Epidermal melanocyte (primary cell): Measurements from ENCODE around the gene INO80C.
"Not testable (repeated sequence)": the region's sequence is repeated elsewhere in the genome, so short reads cannot be mapped to it uniquely, and the experiment has no call there.

Experiments used
- DNase-seq: peaks from one replicate; pipeline ENCODE4 v3.0.0; 2011; ENCODE audit warnings: low spot score; ENCODE audit not compliant: insufficient read length

Gene INO80C

DNA sequence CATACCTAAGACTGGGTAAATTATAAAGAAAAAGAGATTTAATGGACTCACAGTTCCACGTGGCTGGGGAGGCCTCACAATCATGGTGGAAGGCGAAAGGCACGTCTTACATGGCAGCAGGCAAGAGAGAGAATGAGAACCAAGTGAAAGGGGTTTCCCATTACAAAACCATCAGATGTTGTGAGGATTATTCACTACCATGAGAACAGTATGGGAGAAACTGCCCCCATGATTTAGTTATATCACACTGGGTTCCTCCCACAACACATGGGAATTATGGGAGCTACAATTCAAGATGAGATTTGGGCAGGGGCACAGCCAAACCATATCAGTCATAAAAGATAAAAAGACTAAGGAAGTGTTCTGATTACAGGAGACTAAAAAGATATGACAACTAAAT is 8.5 kb downstream of the INO80C start:
- DNase-seq: not testable (repeated sequence)

DNA sequence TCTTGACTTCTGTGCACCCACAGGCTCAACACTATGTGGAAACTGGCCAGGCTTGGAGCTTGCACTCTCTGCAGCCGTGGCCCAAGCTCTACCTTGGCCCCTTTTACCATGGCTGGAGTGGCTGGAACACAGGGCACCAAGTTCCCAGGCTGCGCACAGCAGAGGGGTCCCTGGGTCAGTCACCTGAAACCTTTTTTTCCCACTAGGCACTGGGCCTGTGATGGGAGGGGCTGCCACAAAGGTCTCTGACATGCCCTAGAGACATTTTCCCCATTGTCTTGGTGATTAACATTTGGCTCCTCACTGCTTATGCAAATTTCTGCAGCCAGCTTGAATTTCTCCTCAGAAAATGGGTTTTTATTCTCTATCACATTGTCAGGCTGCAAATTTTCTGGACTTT is 9.4 kb downstream of the INO80C start:
- DNase-seq: not testable (repeated sequence)

DNA sequence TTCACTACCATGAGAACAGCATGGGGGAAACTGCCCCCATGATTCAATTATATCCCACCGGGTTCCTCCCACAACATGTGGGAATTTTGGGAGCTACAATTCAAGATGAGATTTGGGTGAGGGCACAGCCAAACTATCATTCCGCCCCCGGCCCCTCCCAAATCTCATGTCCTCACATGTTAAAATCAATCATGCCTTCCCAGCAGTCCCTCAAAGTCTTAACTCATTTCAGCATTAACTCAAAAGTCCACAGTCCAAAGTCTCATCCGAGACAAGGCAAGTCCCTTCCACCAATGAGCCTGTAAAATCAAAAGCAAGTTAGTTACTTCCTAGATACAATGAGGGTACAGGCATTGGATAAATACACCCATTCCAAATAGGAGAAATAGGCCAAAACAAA is 10.2 kb downstream of the INO80C start:
- not testable (repeated sequence) for DNase-seq

DNA sequence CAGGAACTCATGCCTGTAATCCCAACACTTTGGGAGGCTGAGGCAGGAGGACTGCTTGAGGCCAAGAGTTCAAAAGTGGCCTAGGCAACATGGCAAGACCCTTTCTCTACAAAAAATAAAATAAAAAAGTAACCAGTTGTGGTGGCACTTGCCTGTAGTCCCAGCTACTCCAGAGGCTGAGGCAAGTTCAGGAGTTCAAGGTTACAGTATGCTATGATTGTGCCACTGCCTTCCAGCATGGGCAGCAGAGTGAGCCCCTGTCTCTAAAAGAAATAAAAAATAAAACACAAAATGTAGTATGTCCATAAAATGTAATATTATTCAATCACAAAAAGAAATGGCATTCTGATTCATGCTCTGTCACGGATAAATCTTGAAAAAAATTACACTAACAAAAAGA is 11.9 kb downstream of the INO80C start:
- no peak for DNase-seq

DNA sequence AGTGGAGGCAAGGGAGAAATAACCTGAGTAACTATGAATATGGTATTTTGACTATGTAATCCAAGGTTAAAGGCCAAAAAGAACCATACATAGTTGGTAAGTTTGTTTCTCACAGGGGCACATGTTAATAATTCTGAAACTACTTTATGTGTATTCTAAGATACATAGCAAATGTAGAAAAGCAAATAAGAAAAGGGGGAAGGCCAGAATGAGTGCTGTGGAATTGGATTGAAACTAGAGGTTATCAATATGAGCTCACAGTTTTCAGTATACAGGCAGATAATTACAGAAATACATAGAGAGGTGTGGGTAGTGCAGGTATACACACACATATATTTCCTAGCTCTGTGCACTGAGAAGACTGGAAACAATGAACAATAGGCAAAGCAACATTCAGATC is 13.7 kb downstream of the INO80C start:
- DNase-seq: no peak

DNA sequence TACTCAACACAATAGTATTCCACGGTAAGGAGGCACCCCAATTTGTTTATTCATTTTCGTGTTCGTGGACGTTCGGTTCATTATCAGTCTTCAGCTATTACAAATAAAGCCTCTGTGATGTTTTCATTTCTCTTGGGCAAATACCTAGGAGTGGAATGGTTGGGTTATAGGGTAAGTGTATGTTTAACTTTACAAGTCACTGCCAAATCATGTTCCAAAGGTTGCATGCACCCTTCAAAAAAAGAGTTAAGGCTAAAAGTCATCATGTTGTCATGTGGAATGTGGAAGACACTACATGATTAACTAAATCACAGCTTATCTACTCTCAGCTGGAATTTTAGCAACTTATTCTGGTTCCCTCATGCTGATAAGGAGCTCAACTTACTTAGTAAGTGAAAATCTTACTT is 15.8 kb downstream of the INO80C start:
- DNase-seq: no peak

DNA sequence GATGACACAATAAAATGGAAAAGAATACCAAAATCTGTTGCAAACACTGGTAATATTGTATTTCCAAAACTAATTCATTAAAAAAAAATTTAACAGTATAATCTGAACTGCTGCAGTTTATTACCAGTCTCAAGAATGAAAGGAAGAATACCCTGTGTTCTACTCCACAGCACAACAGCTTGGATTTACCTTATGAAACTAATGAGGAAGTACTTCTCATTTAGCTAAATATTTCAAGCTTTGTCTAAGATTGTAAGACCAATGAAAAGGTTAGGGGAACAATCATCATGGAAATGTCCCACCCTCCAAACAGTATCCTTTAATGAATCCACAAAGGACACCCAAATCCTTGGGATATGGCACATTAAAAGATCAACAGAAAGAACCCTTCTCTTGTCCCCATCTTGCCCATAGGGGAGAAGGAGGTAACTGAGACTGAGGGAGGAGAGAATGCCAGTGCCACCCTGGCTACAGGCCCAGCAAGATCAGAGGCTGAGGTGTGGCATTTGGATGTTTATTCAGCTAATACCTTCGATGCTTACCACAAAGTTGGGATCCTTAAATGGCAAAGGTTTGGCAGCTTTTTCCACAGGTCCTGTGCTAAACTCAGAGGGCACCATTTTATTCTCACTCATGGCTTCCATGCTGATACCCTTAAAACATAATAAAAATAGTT is 17.7 kb downstream of the INO80C start:
- no peak for DNase-seq

DNA sequence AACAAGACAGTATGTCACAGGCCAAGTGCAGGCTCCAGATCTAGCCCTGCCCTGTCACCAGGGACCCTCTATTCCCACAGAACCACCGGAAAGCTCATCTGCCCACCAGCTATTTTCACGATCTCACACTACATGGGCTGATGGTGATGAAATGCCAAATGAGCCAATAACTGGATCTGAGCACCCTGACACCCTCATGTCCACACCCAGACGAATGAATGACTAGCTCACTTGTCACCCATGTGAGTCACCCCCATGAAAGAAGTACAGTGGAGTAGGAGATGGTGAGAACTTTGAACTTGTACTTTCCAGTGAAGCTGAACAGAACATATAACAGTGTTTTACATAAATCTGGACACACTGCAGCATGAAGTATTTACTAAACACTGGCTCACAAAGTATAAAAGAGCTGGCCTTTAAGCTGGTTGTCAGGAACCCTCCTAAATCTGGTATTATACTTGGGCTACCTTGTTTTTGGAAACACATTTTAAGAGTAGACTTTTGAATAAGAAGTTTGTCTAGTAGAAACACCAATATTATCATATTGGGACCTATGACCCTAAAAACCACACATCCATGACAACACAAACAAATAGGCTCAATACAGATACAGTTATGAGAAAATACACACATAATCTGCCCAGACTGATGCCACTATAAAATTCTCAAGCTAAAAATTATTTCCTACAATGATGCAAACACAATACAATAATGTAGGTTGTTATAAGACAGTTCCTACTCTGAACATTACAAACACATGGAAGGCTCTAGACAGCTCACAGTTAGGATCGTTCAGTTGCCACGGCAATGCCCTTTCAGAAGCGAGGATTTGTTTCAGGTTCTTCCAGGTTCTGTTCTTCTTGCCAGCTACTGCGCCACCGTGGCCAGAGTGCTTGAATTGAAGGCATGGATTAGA is 19.0 kb downstream of the INO80C start:
- no peak for DNase-seq

DNA sequence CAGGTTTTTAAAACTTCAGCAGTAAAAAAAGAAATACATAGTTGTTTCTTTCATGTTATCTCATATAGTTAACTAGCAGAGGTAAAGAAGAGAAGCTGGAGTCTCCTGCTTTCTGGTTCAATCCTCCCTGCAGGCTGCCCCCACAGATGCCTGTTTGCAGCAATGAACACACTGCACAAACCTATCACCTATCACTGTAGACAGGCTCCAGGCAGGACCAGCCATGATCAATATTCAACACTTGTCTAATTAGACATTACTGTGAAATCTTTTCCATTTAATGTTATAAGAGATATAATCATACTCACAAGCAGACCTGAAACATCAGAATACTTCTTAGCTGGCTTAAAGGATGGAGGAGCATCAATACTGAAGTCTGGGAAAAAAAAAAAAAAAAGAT is 19.8 kb downstream of the INO80C start:
- DNase-seq: no peak

DNA sequence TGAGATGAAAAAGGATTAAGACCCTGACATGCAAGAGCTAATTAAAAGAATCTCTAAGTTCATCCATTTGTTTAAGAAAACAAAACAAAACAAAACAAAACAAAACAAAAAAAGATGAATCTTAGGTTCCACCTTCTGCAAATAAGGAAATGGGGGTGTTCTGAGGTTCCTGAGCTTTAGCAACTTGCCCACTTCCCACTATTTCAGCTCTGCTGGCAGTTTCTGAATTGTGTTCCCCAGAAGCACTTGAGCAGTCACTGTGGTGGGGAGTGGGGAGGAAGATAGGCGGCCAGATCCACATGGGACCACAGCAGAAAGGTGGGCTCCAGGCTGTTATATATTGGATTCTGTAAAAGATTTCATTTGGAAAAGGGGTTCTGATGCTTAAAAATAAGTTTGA is 20.3 kb downstream of the INO80C start:
- no peak for DNase-seq

DNA sequence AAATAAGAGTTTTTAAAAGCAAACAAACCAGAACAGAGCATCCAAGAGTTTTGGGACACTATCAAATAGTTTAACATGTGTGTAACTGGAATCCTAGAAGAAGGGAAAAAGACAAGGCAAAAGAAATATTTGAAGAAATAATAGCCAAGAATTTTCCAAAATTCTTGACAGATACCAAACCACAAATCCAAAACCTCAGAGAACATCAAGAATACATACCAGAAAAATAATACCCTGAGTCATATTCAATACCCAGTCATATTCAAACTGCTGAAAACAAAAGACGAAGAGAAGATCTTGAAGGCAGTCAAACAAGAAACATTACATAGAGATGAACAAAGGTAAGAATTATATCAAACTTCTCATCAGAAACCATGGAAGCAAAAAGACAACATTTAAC is 22.9 kb downstream of the INO80C start:
- no peak for DNase-seq

DNA sequence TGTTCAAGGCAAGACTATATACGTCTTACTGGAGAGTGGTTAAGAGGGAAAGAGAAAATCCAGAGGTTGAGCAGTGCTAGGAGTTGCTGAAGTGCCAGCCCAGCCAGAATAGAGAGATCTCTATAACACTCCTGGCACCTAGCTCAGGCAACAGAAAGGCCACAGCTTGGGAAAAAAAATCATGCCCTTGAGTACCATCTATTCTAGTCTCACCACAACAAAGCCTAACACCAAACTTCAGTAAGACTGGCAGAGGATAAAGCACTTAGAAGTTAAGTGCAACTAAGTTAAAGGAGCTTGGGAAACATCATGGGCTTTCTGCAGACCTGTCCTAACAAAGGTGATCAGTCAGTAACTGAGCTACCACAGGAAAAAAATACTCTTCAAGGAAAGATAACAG is 24.2 kb downstream of the INO80C start:
- no peak for DNase-seq

DNA sequence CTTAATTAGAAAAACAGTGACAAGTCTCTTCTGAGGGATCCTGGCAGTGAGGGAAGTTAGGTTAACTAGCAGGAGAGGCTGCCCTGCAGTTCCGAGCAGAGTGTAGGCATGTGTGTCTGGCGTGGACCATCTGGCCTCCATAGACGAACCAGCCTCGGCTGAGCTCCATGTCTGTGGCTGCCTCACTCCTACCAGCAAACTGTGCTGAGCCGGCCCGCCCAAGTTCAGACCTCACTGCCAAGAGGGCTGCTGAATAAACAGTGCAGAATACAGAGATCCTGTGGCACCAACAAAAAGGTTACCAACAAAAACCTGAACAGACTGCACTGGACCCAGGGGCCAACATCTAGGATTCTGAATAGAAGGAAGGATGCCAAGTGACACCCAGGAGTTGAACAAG is 27.3 kb downstream of the INO80C start:
- no peak for DNase-seq

DNA sequence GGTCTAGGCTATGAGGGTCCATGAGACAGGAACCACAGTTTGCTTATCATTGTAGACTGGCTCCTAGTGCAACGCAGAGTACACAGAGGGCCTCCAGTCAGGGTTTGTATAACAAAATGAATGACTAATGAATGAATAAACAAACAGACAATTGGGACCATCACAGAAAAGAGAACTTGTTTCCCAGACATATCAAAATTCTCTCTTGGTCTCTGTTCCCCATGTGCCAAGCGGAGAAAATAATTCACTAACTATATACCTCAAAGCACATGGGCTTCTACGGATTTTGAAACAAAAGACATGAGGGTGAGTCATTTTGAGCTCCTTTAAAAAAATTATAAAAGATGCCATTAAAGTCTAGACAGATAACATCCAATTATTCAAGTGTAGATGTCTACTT is 28.0 kb downstream of the INO80C start:
- no peak for DNase-seq

DNA sequence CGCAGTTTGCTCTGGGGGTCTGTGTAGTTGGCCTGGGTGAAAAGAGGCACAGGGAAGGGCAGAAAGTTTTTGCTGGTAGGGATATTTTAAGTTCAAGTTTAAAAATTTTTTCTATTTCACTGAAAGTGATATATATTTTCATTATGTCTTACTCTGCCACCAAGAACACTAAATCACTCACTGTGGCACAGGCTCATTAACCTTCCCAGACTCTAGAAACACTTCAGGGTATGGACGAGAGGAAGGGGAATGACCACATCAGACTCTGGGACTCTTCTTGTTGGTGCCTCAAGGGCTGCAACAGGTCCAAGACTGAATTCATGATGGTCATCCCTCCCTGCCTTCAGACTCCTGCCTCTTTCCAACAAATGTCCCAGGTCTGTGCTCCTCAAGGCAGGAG is 29.0 kb downstream of the INO80C start:
- DNase-seq: no peak

DNA sequence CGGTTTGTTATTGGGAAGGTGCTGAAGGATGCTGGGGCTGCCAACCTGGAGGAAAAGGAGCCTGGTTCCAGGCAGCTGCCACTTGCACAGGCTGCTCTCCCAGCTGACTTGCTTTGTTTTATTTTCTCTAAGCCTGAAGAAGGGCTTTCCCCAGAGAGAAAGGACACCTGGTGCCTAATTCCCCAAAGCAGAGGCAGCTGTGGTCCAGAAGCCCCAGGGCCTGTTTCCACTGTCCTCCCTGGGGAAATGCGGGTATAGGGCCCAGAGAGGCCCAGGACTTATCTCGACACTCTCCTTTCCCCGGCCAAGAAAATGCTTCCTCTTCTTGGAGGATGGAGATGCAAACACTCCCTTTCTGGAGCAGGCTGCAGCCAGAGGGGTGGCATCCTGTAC is 30.1 kb downstream of the INO80C start:
- DNase-seq: no peak

DNA sequence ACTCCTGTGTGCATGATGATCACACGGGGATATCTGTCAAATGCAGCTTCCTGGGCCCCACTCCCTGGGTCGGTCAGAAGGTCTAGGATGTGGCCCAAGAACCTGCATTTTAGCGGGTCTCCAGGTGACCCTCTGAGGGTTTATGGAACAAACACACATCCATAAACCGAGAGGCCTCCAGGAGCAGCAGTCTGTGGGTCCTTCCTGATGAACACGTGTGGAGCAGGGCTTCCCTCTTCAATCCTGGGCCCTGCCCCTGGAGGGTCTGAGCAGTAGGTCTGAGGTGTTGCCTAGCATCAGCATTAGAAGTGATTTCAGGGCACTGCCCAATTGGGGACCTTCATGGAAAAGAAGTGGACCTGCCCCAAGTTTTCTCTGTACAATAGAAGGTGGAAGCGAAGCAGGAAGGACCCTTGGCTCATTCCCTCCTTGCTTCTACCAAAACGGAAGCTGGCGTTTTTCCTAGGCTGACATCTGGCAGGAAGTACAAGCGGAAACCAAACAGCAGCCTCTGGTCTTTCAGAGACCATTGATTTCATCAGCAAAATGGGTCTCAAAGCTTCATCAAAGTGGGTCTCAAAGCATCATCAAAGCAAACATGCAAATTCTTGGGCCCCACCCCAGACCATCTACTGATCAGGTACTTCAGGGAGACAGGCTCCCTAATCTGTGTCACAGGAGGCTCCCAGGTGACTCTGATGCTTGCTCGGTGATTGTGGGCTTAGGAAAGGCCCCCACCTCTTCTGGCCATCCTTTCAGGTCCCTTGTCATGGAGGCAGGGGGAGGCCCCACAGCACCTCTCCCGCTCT is 30.7 kb downstream of the INO80C start:
- no peak for DNase-seq

DNA sequence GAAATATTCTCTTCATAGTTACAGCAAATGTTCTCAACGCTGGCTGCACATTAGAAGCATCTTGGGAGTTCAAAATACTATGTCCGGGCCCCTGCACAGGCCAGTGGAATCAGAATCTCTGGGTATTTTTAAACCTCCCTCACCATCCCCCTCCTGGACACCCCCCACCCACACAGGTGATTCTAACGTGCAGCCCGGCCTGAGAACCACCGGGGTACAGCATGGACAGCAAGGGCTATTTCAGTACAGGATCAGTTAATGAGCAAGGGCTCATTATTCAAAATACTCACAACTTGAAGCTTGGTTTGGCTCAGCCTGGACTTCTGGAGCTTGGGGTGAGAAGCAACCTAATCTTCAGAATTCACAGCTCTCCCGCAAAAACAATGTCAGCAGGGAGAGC is 31.4 kb downstream of the INO80C start:
- DNase-seq: no peak

DNA sequence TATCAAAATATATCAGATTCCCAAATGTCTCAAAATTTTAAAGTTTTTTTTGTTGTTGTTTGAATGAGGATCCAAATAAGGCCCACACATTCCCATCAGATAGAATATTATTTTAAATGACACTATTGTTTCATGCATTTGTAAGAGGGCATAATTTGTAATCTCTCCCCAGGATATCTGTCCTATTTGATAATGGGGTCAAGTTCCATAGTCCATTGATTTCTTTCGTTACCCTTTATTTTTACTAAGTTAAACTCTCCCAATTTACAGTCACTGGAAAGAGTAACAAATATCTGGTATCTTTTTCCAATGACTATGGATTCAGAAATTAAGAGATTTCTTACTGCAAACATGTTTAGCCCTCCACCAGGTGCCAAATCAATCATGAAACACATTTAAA is 32.4 kb downstream of the INO80C start:
- no peak for DNase-seq

DNA sequence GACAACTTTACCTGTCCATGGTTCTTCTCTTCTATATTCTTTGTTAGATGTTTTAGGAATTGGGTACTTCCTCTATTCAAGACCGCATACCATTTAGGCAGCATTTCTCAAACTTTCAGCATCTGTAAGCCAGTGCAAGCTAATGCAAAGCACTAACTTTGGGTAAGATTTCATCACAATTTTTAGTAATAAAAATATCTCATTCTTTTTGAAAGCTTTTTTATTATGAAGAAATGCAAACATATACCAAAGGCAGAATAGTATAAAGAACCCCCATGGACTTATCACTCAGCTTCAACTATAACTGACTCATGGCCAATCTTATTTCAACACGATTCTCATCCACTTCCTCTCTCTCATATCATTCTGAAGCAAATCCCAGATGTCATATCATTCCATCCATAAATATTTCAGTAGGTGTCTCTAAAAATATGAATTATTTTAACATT is 32.9 kb downstream of the INO80C start:
- no peak for DNase-seq

DNA sequence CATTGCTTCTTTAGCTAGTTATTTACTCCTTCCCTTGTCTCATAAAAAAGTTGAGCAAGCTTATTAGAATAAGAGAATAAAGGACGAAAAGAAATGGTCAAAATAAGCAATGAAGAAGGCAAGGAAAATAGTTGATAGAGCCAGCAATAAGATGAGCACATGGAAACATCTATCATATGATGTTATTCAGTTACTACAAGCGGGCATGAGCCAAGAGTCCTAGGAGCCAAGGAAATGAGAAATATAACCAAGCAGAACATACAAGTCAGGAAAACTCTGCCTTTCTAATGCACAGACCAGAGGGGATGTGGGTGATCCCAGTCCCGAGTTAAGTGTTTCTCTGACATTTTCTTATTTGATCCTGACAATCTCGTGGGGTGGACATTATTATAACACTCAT is 33.9 kb downstream of the INO80C start:
- DNase-seq: no peak

DNA sequence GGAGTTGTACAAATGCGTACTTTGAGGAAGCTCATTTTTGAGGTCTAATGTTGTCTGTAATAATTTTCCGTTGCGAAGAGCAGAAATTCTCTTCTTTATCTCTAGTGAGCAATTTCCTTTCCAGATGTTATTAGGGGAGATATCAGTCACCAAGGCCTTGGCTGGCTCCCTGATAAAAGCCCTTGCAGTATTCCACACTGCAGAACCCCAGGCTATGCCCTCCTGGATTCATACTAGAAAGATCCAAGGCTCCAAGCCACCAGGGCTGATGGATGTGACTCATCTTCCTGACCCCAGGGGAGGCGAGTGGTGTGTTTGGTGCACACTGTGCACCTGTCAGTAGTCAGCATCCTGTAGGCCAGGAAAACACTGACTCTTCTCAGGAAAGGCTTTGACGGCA is 34.7 kb downstream of the INO80C start:
- no peak for DNase-seq
